BE2C (cell line): Measurements from ENCODE around the gene BABAM2.

Source experiments
- DNase-seq: peaks from one replicate; pipeline ENCODE4 v3.0.0-alpha.2; 2020
- H3K27me3 ChIP-seq: fragments of 250-450 bp; sonication (Bioruptor Pico); 2 replicates; pipeline ENCODE4 v1.5.1; 2020; ENCODE audit warnings: mild to moderate bottlenecking
- H3K36me3 ChIP-seq: fragments of 250-450 bp; sonication (Bioruptor Pico); 2 replicates; pipeline ENCODE4 v1.5.1; 2020; ENCODE audit warnings: mild to moderate bottlenecking
- H3K4me1 ChIP-seq: fragments of 250-450 bp; sonication (Bioruptor Pico); 2 replicates; pipeline ENCODE4 v1.5.1; 2020
- H3K4me3 ChIP-seq: 2 replicates; pipeline ENCODE4 v1.5.1; 2011; ENCODE audit warnings: low read depth, low read length
- H3K9me3 ChIP-seq: fragments of 250-450 bp; sonication (Bioruptor Pico); 2 replicates; pipeline ENCODE4 v1.5.1; 2020
- CTCF ChIP-seq: IDR thresholded peaks from 2 replicates; pipeline ENCODE4 v1.5.1; 2012; ENCODE audit warnings: mild to moderate bottlenecking, low read depth, low read length

Gene BABAM2

GRCh38 chr2:28296904-28297303, 406.4 kb downstream of the BABAM2 start:
- no peak for DNase-seq
- no peaks in the 10 kb centered on the region for H3K36me3 ChIP-seq
- TF ChIP-seq CTCF, result no peak
- no peaks in the 10 kb centered on the region for H3K27me3 ChIP-seq
- no peaks in the 10 kb centered on the region for H3K9me3 ChIP-seq
- H3K4me3 ChIP-seq, result no peak overlapping the region
- no peaks in the 10 kb centered on the region for H3K4me1 ChIP-seq

- no peak overlapping the region for H3K4me3 ChIP-seq
- H3K9me3 ChIP-seq, result no peaks in the 10 kb centered on the region
- no peaks in the 10 kb centered on the region for H3K4me1 ChIP-seq
- no peak for TF ChIP-seq CTCF
- no peaks in the 10 kb centered on the region for H3K27me3 ChIP-seq
- no peak for DNase-seq
- H3K36me3 ChIP-seq, result no peaks in the 10 kb centered on the region
Measured at GRCh38 chr2:28297531-28297930, 407.0 kb downstream of the BABAM2 start.

- Histone ChIP-seq H3K36me3 (no peaks in the 10 kb centered on the region), H3K4me3 (no peak overlapping the region), H3K27me3 (no peaks in the 10 kb centered on the region), H3K9me3 (no peaks in the 10 kb centered on the region), H3K4me1 (no peaks in the 10 kb centered on the region)
- no peak for TF ChIP-seq CTCF
- no peak for DNase-seq
Measured at GRCh38 chr2:28298406-28298805, 407.9 kb downstream of the BABAM2 start.

GRCh38 chr2:28300485-28301341, 410.2 kb downstream of the BABAM2 start:
- Histone ChIP-seq H3K36me3 (no peaks in the 10 kb centered on the region; the same call in 1 of the 2 replicates), H3K4me1 (no peaks in the 10 kb centered on the region), H3K4me3 (no peak overlapping the region), H3K9me3 (no peaks in the 10 kb centered on the region; the same call in 1 of the 2 replicates), H3K27me3 (no peaks in the 10 kb centered on the region)
- no peak for DNase-seq
- no peak for TF ChIP-seq CTCF

GRCh38 chr2:28305202-28305601, 414.7 kb downstream of the BABAM2 start:
- H3K4me3 ChIP-seq, result no peak overlapping the region
- no peaks in the 10 kb centered on the region; the same call in 1 of the 2 replicates for H3K36me3 ChIP-seq
- DNase-seq, result no peak
- H3K27me3 ChIP-seq, result no peaks in the 10 kb centered on the region
- no peak for TF ChIP-seq CTCF
- no peaks in the 10 kb centered on the region; the same call in 1 of the 2 replicates for H3K9me3 ChIP-seq
- H3K4me1 ChIP-seq, result 0 out of 2 replicates have a peak, but pooled peaks cover 3% of the 10 kb centered on the region

- peak; percentile 45 for DNase-seq
- Histone ChIP-seq H3K27me3 (no peaks in the 10 kb centered on the region), H3K4me3 (no peak overlapping the region), H3K36me3 (no peaks in the 10 kb centered on the region), H3K4me1 (peaks cover 8% of the 10 kb centered on the region; the same call in 1 of the 2 replicates), H3K9me3 (no peaks in the 10 kb centered on the region; the same call in 1 of the 2 replicates)
- TF ChIP-seq CTCF, result no peak
Measured at GRCh38 chr2:28310107-28310506, 419.6 kb downstream of the BABAM2 start.
